GM18517 (cell line): ENCODE data around the gene GRK6.

ENCODE experiments used
- ATAC-seq: cut with Tn5 transposase; IDR thresholded peaks from one replicate; pipeline ENCODE4 v1.9.1; 2021; ENCODE audit warnings: mild to moderate bottlenecking, moderate library complexity; ENCODE audit not compliant: unreplicated experiment

Gene GRK6

GRCh38 chr5:177425196-177425800, 1.2 kb upstream of the GRK6 start:
- no peak for ATAC-seq

GRCh38 chr5:177425801-177426565, 493 bp upstream of the GRK6 start:
- peak; percentile 79 for ATAC-seq

GRCh38 chr5:177427211-177427822, 841 bp downstream of the GRK6 start:
- no peak for ATAC-seq

- ATAC-seq, result no peak
These were observed 1.6 kb downstream of the GRK6 start for GRCh38 chr5:177427919-177428573.

- ATAC-seq, result no peak
These were observed 2.2 kb downstream of the GRK6 start for GRCh38 chr5:177428574-177429217.

- ATAC-seq, result no peak
These were observed 3.0 kb downstream of the GRK6 start for GRCh38 chr5:177429248-177430040.

GRCh38 chr5:177430140-177430951, 3.9 kb downstream of the GRK6 start:
- ATAC-seq, result no peak

GRCh38 chr5:177430972-177431316, 4.5 kb downstream of the GRK6 start:
- no peak for ATAC-seq

- peak; percentile 44 for ATAC-seq
These were observed 5.1 kb downstream of the GRK6 start for GRCh38 chr5:177431317-177432142.

GRCh38 chr5:177432143-177432838, 5.8 kb downstream of the GRK6 start:
- no peak for ATAC-seq

GRCh38 chr5:177432839-177433657, 6.6 kb downstream of the GRK6 start:
- no peak for ATAC-seq

GRCh38 chr5:177433658-177434217, 7.3 kb downstream of the GRK6 start:
- ATAC-seq, result no peak

- ATAC-seq, result no peak
These were observed 8.0 kb downstream of the GRK6 start for GRCh38 chr5:177434437-177434836.

- ATAC-seq, result no peak
These were observed 8.7 kb downstream of the GRK6 start for GRCh38 chr5:177434942-177435738.

- no peak for ATAC-seq
These were observed 9.5 kb downstream of the GRK6 start for GRCh38 chr5:177435847-177436536.

GRCh38 chr5:177437623-177438022, 11.1 kb downstream of the GRK6 start:
- no peak for ATAC-seq
